Measurements from ENCODE around the gene TUBA4B. TPM values are rescaled to one million over a fixed set of nuclear protein-coding genes. Genes with fewer than 3 reads are reported as not detected.

The TUBA4B gene
- total and polyA plus RNA-seq, 2 donors from 2014 or later = 0.98 to 15.4 TPM

- FAIRE-seq (no peak), DNase-seq (peak in 1 of 5 donors; percentile 77)
- Histone ChIP-seq H3K4me1 (ENCODE audit: control insufficient read depth in 2 of 3, insufficient read depth in 2 of 3, low read depth in 1 of 3, low read length in 3 of 3) (peaks cover 6 to 73% (median 51%) of the 10 kb centered on the region in 3 donors), H3K9me3 (ENCODE audit: control insufficient read depth in 2 of 3, insufficient read depth in 1 of 3, low read length in 3 of 3) (no peaks in the 10 kb centered on the region), H3K27me3 (ENCODE audit: control insufficient read depth, insufficient read depth, low read length) (peaks cover 9% of the 10 kb centered on the region), H3K4me3 (ENCODE audit: low read length in 3 of 3) (peak overlapping the region in 1 of 3 donors; percentile 15), H3K36me3 (ENCODE audit: control insufficient read depth in 2 of 3, insufficient read depth in 3 of 3, low read length in 3 of 3) (peaks cover 2 to 12% (median 3%) of the 10 kb centered on the region in 3 donors), H3K9ac (ENCODE audit: low read length in 3 of 3) (peak overlapping the region in 1 of 3 donors; percentile 38), H3K27ac (ENCODE audit: low read depth in 2 of 2, low read length in 2 of 2) (peak overlapping the region; percentile 87 to 99)
- TF ChIP-seq CTCF (IDR thresholded peaks at IDR 0.05; ENCODE audit: borderline replicate concordance, extremely low read depth, insufficient read depth) = no peak
- intact Hi-C loops (cut with DNase I) = no loop called here
Observed at GRCh38 chr2:219250049-219250781, 2.8 kb upstream of the TUBA4B start.

- peaks cover 2 to 12% (median 3%) of the 10 kb centered on the region in 3 donors for H3K36me3 ChIP-seq (ENCODE audit: control insufficient read depth in 2 of 3, insufficient read depth in 3 of 3, low read length in 3 of 3)
- H3K4me1 ChIP-seq (ENCODE audit: control insufficient read depth in 2 of 3, insufficient read depth in 2 of 3, low read depth in 1 of 3, low read length in 3 of 3) = peaks cover 3 to 61% (median 47%) of the 10 kb centered on the region in 3 donors
- no peaks in the 10 kb centered on the region for H3K9me3 ChIP-seq (ENCODE audit: control insufficient read depth in 2 of 3, insufficient read depth in 1 of 3, low read length in 3 of 3)
- H3K4me3 ChIP-seq (ENCODE audit: low read length in 3 of 3) = peak overlapping the region in 2 of 3 donors; percentile 12 to 93
- peak overlapping the region; percentile 81 to 85 for H3K27ac ChIP-seq (ENCODE audit: low read depth in 2 of 2, low read length in 2 of 2)
- TF ChIP-seq CTCF (IDR thresholded peaks at IDR 0.05; ENCODE audit: borderline replicate concordance, extremely low read depth, insufficient read depth) = no peak
- DNase-seq (peak in 1 of 5 donors; percentile 22), FAIRE-seq (no peak)
- intact Hi-C loops (cut with DNase I) = no loop called here
- H3K27me3 ChIP-seq (ENCODE audit: control insufficient read depth, insufficient read depth, low read length) = peaks cover 15% of the 10 kb centered on the region
- H3K9ac ChIP-seq (ENCODE audit: low read length in 3 of 3) = peak overlapping the region in 2 of 3 donors; percentile 13 to 68
Observed at GRCh38 chr2:219251656-219252055, 1.4 kb upstream of the TUBA4B start.

- H3K9me3 ChIP-seq (ENCODE audit: control insufficient read depth in 2 of 3, insufficient read depth in 1 of 3, low read length in 3 of 3) = no peaks in the 10 kb centered on the region
- H3K27ac ChIP-seq (ENCODE audit: low read depth in 2 of 2, low read length in 2 of 2) = peak overlapping the region; percentile 81 to 85
- intact Hi-C loops (cut with DNase I) = no loop called here
- H3K4me3 ChIP-seq (ENCODE audit: low read length in 3 of 3) = peak overlapping the region in 1 of 3 donors; percentile 93
- FAIRE-seq (no peak), DNase-seq (peak in 1 of 5 donors; percentile 54)
- peaks cover 2 to 12% (median 3%) of the 10 kb centered on the region in 3 donors for H3K36me3 ChIP-seq (ENCODE audit: control insufficient read depth in 2 of 3, insufficient read depth in 3 of 3, low read length in 3 of 3)
- no peak for TF ChIP-seq CTCF (IDR thresholded peaks at IDR 0.05; ENCODE audit: borderline replicate concordance, extremely low read depth, insufficient read depth)
- H3K9ac ChIP-seq (ENCODE audit: low read length in 3 of 3) = peak overlapping the region in 1 of 3 donors; percentile 68
- peaks cover 15% of the 10 kb centered on the region for H3K27me3 ChIP-seq (ENCODE audit: control insufficient read depth, insufficient read depth, low read length)
- peaks cover 3 to 57% (median 46%) of the 10 kb centered on the region in 3 donors for H3K4me1 ChIP-seq (ENCODE audit: control insufficient read depth in 2 of 3, insufficient read depth in 2 of 3, low read depth in 1 of 3, low read length in 3 of 3)
Observed at GRCh38 chr2:219252084-219252483, 959 bp upstream of the TUBA4B start.

All from kidney (tissue), 14 donors.